HG02973 (cell line): ENCODE measurements around the gene FAM193B.
"Not testable (repeated sequence)": the region's sequence is repeated elsewhere in the genome, so short reads cannot be mapped to it uniquely, and the experiment has no call there.

ENCODE experiments used
- ATAC-seq: cut with Tn5 transposase; IDR thresholded peaks from one replicate; pipeline ENCODE4 v1.9.1; 2021; ENCODE audit warnings: moderate library complexity; ENCODE audit not compliant: unreplicated experiment

The FAM193B gene

GRCh38 chr5:177487975-177488374 is 66.4 kb downstream of the FAM193B start:
- ATAC-seq, result no peak

DNA sequence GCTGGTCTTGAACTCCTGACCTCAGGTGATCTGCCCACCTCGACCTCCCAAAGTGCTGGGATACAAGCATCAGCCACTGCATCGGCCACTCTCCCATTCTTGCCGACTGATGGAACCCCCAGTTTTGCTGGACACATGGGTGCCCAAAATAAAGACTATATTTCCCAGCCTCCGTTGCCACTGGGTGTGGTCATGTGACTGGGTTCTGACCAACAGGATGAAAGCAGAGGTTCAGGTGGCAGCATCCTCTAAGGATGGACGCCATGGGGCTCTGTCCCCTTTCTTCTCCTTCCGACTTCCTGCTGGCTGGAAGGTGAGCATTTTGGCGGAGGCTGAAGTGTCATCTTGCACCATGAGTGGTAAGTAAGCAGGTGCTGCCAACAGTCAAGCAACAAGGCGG is 67.2 kb downstream of the FAM193B start:
- no peak for ATAC-seq

GRCh38 chr5:177486256-177486655 is 68.1 kb downstream of the FAM193B start:
- no peak for ATAC-seq

- not testable (repeated sequence) for ATAC-seq
Observed at GRCh38 chr5:177485753-177486152, 68.6 kb downstream of the FAM193B start.

- ATAC-seq, result no peak
Observed at GRCh38 chr5:177484902-177485549, 69.3 kb downstream of the FAM193B start.

GRCh38 chr5:177483994-177484901 is 70.1 kb downstream of the FAM193B start:
- ATAC-seq, result no peak

GRCh38 chr5:177483042-177483441 is 71.3 kb downstream of the FAM193B start:
- no peak for ATAC-seq

DNA sequence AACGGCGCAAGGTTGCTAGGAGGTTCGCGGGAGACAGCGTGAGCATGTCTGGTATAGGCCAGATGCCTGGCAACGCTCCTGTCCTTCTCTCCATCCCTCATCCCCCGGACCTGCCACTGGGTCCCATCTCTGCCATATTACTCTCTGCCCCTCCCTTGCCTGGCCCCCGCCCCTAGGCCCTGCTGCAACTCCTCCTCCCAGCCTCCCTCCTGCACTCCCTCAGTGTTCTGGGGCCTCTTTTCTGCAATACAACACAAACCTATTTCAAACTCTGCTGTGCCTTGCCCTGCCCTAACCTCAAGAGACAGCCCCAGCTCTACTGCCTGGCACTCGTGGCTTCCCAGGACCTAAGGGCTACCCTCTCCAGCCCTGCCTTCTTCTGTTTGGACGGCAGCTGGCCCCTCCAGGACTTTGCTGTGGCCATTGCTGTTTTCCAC is 72.0 kb downstream of the FAM193B start:
- ATAC-seq, result no peak

GRCh38 chr5:177479774-177480173 is 74.6 kb downstream of the FAM193B start:
- ATAC-seq, result no peak

- ATAC-seq, result no peak
Observed at GRCh38 chr5:177478711-177479646, 75.4 kb downstream of the FAM193B start.

- ATAC-seq, result no peak
Observed at GRCh38 chr5:177477701-177478477, 76.5 kb downstream of the FAM193B start.

DNA sequence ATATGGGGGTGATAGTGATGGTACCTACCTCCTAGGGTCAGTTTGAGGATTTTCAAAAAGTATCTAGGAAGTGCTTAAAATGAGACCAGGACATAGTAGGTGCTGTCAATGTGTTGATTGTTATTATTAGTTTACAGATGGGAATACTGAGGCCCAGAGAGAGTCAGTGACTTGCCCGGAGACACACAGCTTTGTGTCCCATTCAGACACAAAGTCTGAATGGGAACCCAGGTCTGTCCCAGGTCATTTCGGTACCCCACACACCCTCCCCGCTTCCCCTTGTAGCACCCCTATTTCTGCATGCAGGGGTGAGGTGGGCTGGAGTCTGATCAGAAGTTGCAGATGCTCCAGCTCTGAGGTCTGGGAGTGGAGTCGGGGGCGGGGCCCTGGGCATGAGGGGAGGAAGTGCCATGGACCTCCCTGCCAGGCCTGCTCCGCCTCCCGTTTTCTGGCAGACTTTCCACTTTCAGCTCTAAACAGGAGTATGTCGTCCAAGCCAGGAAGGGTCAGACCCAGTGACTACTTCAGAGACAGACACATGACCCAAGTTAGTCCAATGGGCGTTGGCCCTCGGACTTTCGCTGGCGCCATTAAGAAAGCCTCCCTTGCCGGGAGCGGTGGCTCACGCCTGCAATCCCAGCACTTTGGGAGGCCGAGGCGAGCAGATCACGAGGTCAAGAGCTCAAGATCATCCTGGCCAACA is 77.7 kb downstream of the FAM193B start:
- ATAC-seq, result no peak

DNA sequence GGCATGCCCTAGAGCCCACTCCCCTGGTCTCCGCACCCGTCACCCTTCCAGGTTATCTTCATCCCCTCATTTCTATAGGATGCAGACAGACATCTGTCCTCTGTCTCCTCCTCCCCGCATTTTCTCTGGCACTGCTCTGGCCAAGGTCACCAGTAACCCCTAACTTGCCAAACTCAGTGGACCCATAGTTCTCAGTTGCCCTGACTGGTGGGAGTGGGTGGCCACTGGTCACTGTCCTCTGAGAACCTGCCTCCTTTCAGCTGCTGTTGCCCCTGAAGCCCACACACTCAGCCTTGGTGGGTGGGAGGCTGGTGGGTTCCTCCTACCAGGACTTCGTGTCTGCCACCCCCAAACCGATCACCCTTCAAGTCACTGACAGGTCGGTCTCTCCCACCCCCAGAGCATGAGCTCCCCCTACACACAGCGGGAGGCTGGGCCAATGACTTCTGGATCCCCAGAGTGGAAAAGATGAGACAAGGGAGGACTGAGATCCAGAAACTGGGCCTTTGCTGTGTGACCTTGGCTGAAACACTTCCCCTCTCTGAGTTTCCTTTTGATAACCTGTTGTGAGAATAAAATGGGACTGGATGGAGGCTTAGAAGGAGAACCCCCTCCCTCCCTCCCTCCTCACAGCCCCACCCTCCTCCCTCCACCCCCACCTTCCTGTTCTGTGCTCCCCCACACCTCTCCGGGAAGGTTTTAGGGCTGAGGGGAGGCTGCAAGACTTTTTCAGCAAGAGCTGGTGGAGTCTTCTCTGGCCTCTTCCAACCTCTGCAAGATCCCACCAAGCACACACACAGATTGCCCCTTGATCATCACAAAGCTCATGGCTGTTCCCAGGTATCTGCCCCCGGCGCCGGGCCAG is 78.6 kb downstream of the FAM193B start:
- ATAC-seq, result no peak

DNA sequence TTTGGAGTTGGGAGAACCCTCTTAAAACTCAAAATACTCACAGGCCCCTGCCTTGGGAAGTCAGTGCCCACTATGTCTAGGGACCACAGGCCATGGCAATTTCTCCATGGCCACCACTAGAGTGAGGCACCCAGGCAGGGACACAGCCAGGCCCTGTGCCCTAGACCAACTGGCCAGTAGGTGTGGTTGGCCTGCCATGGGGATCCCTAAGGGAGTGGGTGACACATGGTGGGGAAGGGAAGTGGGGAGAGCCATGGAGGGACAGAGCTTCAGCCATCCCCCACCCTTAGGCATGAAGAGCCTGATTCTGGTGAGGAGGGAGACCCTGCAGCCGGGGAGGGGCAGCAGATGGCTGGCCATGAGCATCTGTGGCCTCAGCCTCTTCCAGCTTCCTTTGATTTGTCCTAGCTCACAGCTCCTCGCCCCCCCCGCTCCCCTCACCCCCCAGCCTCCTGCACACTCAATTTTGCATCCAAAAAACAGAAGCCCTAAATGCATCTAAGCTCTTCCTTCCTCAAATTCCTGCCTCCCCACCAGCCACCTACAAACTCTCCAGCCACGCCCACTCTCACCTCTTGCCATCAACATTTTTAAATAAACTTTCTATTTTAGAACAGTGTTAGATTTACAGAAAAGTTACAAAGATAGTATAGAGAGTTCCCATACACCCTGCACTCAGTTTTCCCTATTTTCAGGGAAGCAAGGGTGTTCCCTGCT is 79.4 kb downstream of the FAM193B start:
- no peak for ATAC-seq

DNA sequence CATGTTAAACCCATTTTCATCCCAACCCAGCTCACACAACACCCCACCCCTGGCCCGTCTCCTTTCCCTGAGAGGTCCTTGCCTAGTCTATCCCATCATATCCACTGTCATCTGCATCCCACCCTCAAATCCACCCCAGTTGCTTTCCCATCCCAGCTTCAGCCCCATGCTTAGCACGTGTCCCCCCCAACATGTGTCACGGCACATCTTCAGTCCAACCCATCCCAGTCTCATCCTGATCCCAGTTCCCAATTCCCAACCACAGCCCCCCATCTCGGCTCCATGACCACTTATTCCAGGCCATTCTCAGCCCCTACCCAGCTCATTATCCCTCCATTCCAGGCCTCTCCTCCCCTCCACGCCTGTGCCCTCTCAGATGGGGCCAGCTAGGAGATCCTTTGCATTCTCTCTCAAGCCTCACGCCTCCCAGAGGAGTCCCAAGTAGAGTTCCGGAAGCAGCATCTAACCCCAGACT is 80.3 kb downstream of the FAM193B start:
- ATAC-seq, result no peak

DNA sequence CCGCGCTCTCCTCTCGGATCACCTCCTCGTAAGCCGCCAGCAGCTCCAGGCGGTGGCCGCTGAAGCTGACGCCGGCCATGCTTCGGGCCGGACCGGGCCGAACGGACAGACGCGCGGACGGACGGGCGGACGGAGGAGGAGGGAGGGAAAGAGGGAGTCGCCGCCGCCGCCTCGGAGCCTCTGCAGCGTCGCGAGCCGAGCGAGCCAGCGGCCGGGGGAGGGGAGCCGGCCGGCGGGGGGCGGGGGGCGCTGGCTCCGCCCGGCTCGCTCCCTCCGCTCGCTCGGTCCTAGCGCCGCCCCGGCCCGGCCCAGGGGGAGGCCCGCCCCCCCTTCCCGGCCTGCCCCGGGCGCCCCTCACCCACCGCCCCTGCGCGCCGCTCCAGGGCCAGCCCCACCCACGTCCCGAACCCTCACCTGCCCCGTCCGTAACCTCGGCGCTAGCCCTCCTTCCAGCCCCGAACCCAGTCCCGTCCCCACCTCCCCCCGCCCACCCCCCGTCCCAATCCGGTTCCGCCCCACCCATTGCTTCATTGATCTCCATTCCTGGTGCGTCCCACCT is 80.8 kb downstream of the FAM193B start, which contains the start of gene DBN1:
Gene DBN1, minus strand, starts transcription at position 192 of the 559 bp plus-strand sequence. Its CDS starts 113 bp downstream, at position 79.
- peak; percentile 33 for ATAC-seq
